Pancreas (tissue), 10 donors: ENCODE data around the gene OGFOD1. TPM values are rescaled to one million over a fixed set of nuclear protein-coding genes. Genes with fewer than 3 reads are reported as not detected.

Source experiments
- ATAC-seq, 4 donors: fragments of 200-7000 bp; cut with Tn5 transposase; one replicate each; pipeline versions ENCODE4 v1.8.0 to v1.9.1; 2020; ENCODE audit warnings: mild to moderate bottlenecking in 4 of 4, moderate library complexity in 4 of 4
- DNase-seq, 6 donors: peaks; one replicate each; pipeline ENCODE4 v3.0.0-alpha.2; 2020
- FAIRE-seq: peaks from 2 replicates; lab custom pipeline; 2012; peaks lifted over from hg19 to GRCh38; lab: Jason Lieb, UNC
- H3K27ac ChIP-seq, 4 donors: fragments of 200-600 bp; sonication (generic); 1 replicate in 3 of 4; 2 replicates in 1 of 4; pipeline versions ENCODE4 v1.5.0 to v1.8.0; 2020
- H3K27me3 ChIP-seq, 4 donors: fragments of 200-600 bp; one replicate each; pipeline ENCODE4 v1.8.0; 2021
- H3K36me3 ChIP-seq, 3 donors: fragments of 200-600 bp; sonication (generic) in 1 of 3; one replicate each; pipeline versions ENCODE4 v1.5.0 to v1.8.0; 2020 to 2021
- H3K4me1 ChIP-seq, 3 donors: fragments of 200-600 bp; one replicate each; pipeline ENCODE4 v1.8.0; 2021
- H3K4me3 ChIP-seq, 4 donors: fragments of 200-600 bp; sonication (generic) in 2 of 4; one replicate each; pipeline versions ENCODE4 v1.5.0 to v1.8.0; 2020 to 2021
- H3K9me3 ChIP-seq, 4 donors: fragments of 200-600 bp; one replicate each; pipeline ENCODE4 v1.8.0; 2021
- CTCF ChIP-seq, 4 donors: fragments of 200-600 bp; sonication (generic) in 3 of 4; IDR thresholded peaks; one replicate each; pipeline versions ENCODE4 v1.5.0 to v1.8.0; 2021; ENCODE audit warnings: antibody characterized with exemption in 4 of 4
- WGBS, 2 donors: extraction: QIAGEN DNeasy Blood & Tissue Kit; methylation state at CpG; one replicate each; pipeline ENCODE4 v1.1.7; 2013; 5-methylcytosine and 5-hydroxymethylcytosine counted together
- intact Hi-C, 3 donors: fragments of 100-400 bp; cut with DNase I; formaldehyde crosslinking; loops; one replicate each; pipeline versions ENCODE4 v1.11.1 to v1.14.2; 2022
- polyA plus RNA-seq, 2 donors: library from polyadenylated mRNA; stranded (reverse); fragments of 200-250 nt; gene quantifications; one replicate each; pipeline ENCODE4 v1.2.3, GENCODE V29; 2013
- total RNA-seq, 6 donors: library from RNA; stranded (reverse); fragmentation: NEBNext Ultra II Directional in 4 of 6; extraction: Animal tissue kit (Norgen Biotek cat#: 25700) in 4 of 6; gene quantifications; one replicate each; pipeline versions ENCODE4 v1.2.1 to v1.2.4, GENCODE V29; 2021 to 2023
- donor health status: healthy with polysubstance abuse.
- donor health status: DM: no; HTN: no; CAD: no; lungs with moderate emphysema.
- donor health status: DM: no; HTN: no; CAD: no.
- donor health status: control.
- donor health status: control.
- donor health status: Bipolar disorder and iron deficiency.
- donor health status: DM: yes; HTN: yes; CAD: no.
- donor health status: DM: no; HTN: no; CAD: no.
- donor health status: DM: no; HTN: no; CAD: no.
- donor health status: DM: yes; HTN: yes; CAD: no.

OGFOD1 gene
- total and polyA plus RNA-seq, 8 donors = 3.2 to 14.0 (median 8.7) TPM

DNA sequence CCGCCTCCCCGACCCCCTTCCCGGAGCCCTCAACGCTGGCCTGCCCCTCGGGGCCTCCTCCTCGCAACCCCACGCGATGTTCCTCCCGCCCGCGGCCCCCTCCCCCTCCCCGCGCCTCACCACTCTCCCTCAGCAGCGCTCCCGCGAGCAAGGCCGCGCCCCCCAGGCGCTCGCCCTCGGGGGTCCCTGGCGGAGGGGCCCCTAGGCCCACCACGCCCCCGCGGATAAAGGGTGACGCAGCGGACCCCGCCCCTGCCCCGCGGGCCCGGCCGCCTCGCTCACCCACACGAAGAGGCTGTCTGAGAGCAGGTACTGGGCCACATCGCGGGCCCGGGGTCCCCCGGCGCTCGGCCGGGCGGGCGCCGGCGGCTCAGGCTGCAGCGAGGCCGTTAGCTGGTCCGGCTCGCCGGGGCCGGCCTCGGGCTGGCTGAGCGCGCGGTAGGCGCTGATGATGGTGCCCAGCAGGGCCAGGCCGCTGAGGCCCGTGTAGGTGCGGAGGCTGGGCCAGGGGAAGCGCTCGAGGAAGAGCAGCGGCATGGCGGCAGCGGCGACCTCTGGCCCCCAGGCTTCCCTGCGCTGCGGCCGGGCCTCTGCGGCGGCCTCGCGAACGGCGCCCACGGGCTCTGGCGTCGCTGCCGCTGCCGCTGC lies 26.4 kb upstream of the OGFOD1 start:
- intact Hi-C loops = no loop called here
- ATAC-seq = peak; percentile 34 to 64 (median 47)
- WGBS, 2 donors = 1% methylated on average over 49 to 79 of the region's 79 CpGs
- H3K4me3 ChIP-seq = peak overlapping the region; percentile 93 to 99 (median 96)
- peak; percentile 27 to 79 (median 55) for DNase-seq
- H3K36me3 ChIP-seq = no peaks in the 10 kb centered on the region
- no peaks in the 10 kb centered on the region for H3K9me3 ChIP-seq
- no peaks in the 10 kb centered on the region for H3K27me3 ChIP-seq
- TF ChIP-seq CTCF (IDR thresholded peaks at IDR 0.05) = no peak
- no peak for FAIRE-seq
- peaks cover 20 to 31% (median 23%) of the 10 kb centered on the region in 3 donors for H3K4me1 ChIP-seq
- peak overlapping the region; percentile 70 to 80 (median 76) for H3K27ac ChIP-seq

- TF ChIP-seq CTCF (IDR thresholded peaks at IDR 0.05) = peak in 3 of 4 donors; percentile 14 to 43 (median 41)
- FAIRE-seq = no peak
- 0 to 1% methylated on average over 30 to 57 of the region's 57 CpGs for WGBS, 2 donors
- peak; percentile 53 to 87 (median 78) for DNase-seq
- no peaks in the 10 kb centered on the region for H3K9me3 ChIP-seq
- ATAC-seq = peak; percentile 94 to 96 (median 95)
- peaks cover 14 to 26% (median 18%) of the 10 kb centered on the region in 3 donors for H3K4me1 ChIP-seq
- peak within 1 kb of the TSS; percentile 70 to 80 (median 76) for H3K27ac ChIP-seq
- H3K27me3 ChIP-seq = no peaks in the 10 kb centered on the region
- no peaks in the 10 kb centered on the region for H3K36me3 ChIP-seq
- H3K4me3 ChIP-seq = peak within 1 kb of the TSS; percentile 93 to 99 (median 96)
- intact Hi-C loops = no loop called here
Measured at GRCh38 chr16:56425439-56425832, 25.9 kb upstream of the OGFOD1 start, which contains the start of gene AMFR. AMFR (minus strand) TSS chr16:56425545; CDS start chr16:56425327, 218 bp downstream.

DNA sequence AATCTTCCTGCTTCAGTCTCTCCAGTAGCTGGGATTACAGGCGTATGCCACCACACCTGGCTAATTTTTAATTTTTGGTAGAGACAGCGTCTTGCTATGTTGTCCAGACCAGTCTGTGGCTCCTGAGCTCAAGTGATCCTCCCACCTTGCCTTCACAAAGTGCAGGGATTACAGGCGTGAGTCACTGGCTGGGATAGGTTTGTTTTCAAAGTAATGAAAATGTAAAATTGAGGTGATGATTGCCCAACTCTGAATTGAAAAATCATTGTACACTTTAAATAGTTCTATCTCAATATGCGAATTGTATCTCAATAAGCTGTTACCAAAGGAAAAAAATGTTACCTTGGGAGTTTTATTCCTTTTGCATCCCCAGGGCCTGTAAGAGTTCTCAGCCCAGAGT lies 24.8 kb upstream of the OGFOD1 start:
- intact Hi-C loops = no loop called here
- ATAC-seq (no peak), FAIRE-seq (no peak), DNase-seq (no peak)
- 74 to 83% methylated on average over 4 of the region's 4 CpGs for WGBS, 2 donors
- Histone ChIP-seq H3K36me3 (no peaks in the 10 kb centered on the region), H3K4me3 (no peak overlapping the region), H3K27me3 (no peaks in the 10 kb centered on the region), H3K4me1 (peaks cover 5 to 22% (median 11%) of the 10 kb centered on the region in 3 donors), H3K27ac (no peak overlapping the region), H3K9me3 (no peaks in the 10 kb centered on the region)
- no peak for TF ChIP-seq CTCF (IDR thresholded peaks at IDR 0.05)

DNA sequence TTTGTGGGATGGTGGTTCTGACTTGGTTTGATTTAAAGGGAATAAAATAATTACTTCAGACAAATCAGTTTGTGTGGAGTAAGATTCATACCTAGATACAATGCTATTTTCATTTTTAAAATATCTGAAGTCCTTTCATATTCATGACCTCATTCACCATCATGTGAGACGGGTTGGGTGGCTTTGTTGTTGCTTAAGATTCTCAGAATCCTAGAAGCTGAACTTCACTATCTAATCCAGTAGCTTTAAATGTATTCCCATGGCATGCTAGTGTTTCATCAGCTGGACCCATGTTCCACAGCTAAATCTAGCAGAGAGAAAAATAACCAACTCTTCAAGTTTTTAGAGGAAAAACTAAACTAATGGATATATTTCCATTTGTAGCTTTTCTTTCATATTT lies 23.3 kb upstream of the OGFOD1 start:
- Histone ChIP-seq H3K9me3 (no peaks in the 10 kb centered on the region), H3K27me3 (no peaks in the 10 kb centered on the region), H3K36me3 (peaks cover 0 to 3% (median 0%) of the 10 kb centered on the region in 3 donors), H3K27ac (no peak overlapping the region), H3K4me3 (no peak overlapping the region), H3K4me1 (peaks cover 5 to 9% (median 7%) of the 10 kb centered on the region in 3 donors)
- FAIRE-seq (no peak), DNase-seq (no peak), ATAC-seq (no peak)
- WGBS, 2 donors = 83 to 84% methylated on average over 1 of the region's 1 CpG
- intact Hi-C loops = no loop called here
- no peak for TF ChIP-seq CTCF (IDR thresholded peaks at IDR 0.05)

GRCh38 chr16:56436258-56436657 lies 15.1 kb upstream of the OGFOD1 start:
- DNase-seq (no peak), ATAC-seq (no peak), FAIRE-seq (no peak)
- no peak overlapping the region for H3K4me3 ChIP-seq
- H3K27ac ChIP-seq = no peak overlapping the region
- intact Hi-C loops = no loop called here
- H3K27me3 ChIP-seq = no peaks in the 10 kb centered on the region
- no peak for TF ChIP-seq CTCF (IDR thresholded peaks at IDR 0.05)
- H3K4me1 ChIP-seq = no peaks in the 10 kb centered on the region
- peaks cover 0 to 34% (median 16%) of the 10 kb centered on the region in 3 donors for H3K36me3 ChIP-seq
- no peaks in the 10 kb centered on the region for H3K9me3 ChIP-seq
